ENCODE measurements around the gene NSUN2. TPM values are rescaled to one million over a fixed set of nuclear protein-coding genes. Genes with fewer than 3 reads are reported as not detected.

Gene NSUN2
- total and polyA plus RNA-seq, 2 donors (not counting 3 experiments of a cell fraction or from before 2014, with no cell fraction given), result 53.7 to 73.0 TPM

GRCh38 chr5:6603643-6604042 lies 29.2 kb downstream of the NSUN2 start:
- DNase-seq (ENCODE audit: low read depth, low spot score), result no peak
- no peak overlapping the region for H3K4me3 ChIP-seq (replicated peaks in 1 of 3; ENCODE audit: insufficient read depth in 1 of 3, low read depth in 1 of 3, low read length in 3 of 3)
- no peaks in the 10 kb centered on the region for H3K79me2 ChIP-seq (ENCODE audit: control insufficient read depth, insufficient read depth, low read length)
- intact Hi-C loops (cut with micrococcal nuclease), result no loop called here
- ChIA-PET POLR2A (no interaction called here), CTCF (interaction anchor here (1.1 kb wide), 1 partner anchor 1106 kb away, joined by 3 read pairs; no protein-coding TSS in a partner anchor)
- no peak overlapping the region for H3K27ac ChIP-seq (ENCODE audit: insufficient read depth, low read depth, low read length)
- dilution Hi-C loops (cut with MboI; ENCODE audit: extremely low pct_ligation_motif_present, low sequenced_read_pairs), result no loop called here
- no peaks in the 10 kb centered on the region for H3K9me1 ChIP-seq (replicated peaks; ENCODE audit: control insufficient read depth, extremely low read depth, insufficient read depth, low read length)
- no peaks in the 10 kb centered on the region for H4K20me1 ChIP-seq (replicated peaks; ENCODE audit: control insufficient read depth, extremely low read depth, insufficient read depth, low read length)
- no peaks in the 10 kb centered on the region for H3K27me3 ChIP-seq (ENCODE audit: control insufficient read depth in 2 of 2, insufficient read depth in 2 of 2, low read length in 2 of 2)
- no peak overlapping the region for H3K4me2 ChIP-seq (ENCODE audit: insufficient read depth, low read length)
- peaks cover 43 to 46% of the 10 kb centered on the region in 2 experiments for H3K36me3 ChIP-seq (ENCODE audit: control insufficient read depth in 2 of 2, extremely low read depth in 1 of 2, insufficient read depth in 2 of 2, low read length in 2 of 2)
- TF ChIP-seq EZH2 (IDR thresholded peaks at IDR 0.05; ENCODE audit: borderline replicate concordance, low read depth, low read length, severe bottlenecking), result no peak
- TF ChIP-seq MAX (IDR thresholded peaks at IDR 0.05; ENCODE audit: insufficient read depth, insufficient read length), result no peak
- H3K9me3 ChIP-seq (replicated peaks; ENCODE audit: control insufficient read depth, insufficient read depth, low read length), result no peaks in the 10 kb centered on the region
- BruUV-seq (replicated peaks), result no TSS peak
- no peak for FAIRE-seq
- H3K9ac ChIP-seq (replicated peaks; ENCODE audit: extremely low read depth, insufficient read depth, low read length), result no peak overlapping the region
- no peak overlapping the region for H2AFZ ChIP-seq (ENCODE audit: low read depth, low read length)
- H3K4me1 ChIP-seq (ENCODE audit: control insufficient read depth, extremely low read depth, insufficient read depth, low read length), result no peaks in the 10 kb centered on the region

DNA sequence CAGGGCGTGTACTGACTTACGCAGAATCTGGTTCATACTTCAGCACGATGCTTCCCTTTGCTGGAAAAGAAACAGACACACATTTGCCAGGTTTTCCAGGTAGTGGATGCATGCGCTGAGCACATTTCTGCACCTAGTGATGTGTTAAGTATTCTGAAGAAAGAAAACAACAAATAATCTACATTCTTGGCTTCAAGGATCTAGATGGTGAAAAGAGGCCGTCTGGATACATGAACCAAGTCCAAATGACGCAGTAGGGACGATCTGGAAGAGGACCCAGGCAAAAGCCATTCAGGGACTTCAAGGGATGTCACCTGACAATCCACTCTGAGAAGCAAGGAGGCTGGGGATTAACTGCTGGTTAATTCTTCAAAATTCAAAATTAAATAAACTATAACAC lies 30.4 kb downstream of the NSUN2 start:
- Histone ChIP-seq H3K27ac (ENCODE audit: insufficient read depth, low read depth, low read length) (no peak overlapping the region), H3K27me3 (ENCODE audit: control insufficient read depth in 2 of 2, insufficient read depth in 2 of 2, low read length in 2 of 2) (no peaks in the 10 kb centered on the region), H3K9me3 (replicated peaks; ENCODE audit: control insufficient read depth, insufficient read depth, low read length) (no peaks in the 10 kb centered on the region), H2AFZ (ENCODE audit: low read depth, low read length) (no peak overlapping the region), H3K4me2 (ENCODE audit: insufficient read depth, low read length) (no peak overlapping the region), H3K36me3 (ENCODE audit: control insufficient read depth in 2 of 2, extremely low read depth in 1 of 2, insufficient read depth in 2 of 2, low read length in 2 of 2) (peaks cover 41 to 46% of the 10 kb centered on the region in 2 experiments), H3K79me2 (ENCODE audit: control insufficient read depth, insufficient read depth, low read length) (no peaks in the 10 kb centered on the region), H3K9me1 (replicated peaks; ENCODE audit: control insufficient read depth, extremely low read depth, insufficient read depth, low read length) (no peaks in the 10 kb centered on the region), H3K4me3 (replicated peaks in 1 of 3; ENCODE audit: insufficient read depth in 1 of 3, low read depth in 1 of 3, low read length in 3 of 3) (no peak overlapping the region), H3K4me1 (ENCODE audit: control insufficient read depth, extremely low read depth, insufficient read depth, low read length) (no peaks in the 10 kb centered on the region), H3K9ac (replicated peaks; ENCODE audit: extremely low read depth, insufficient read depth, low read length) (no peak overlapping the region), H4K20me1 (replicated peaks; ENCODE audit: control insufficient read depth, extremely low read depth, insufficient read depth, low read length) (no peaks in the 10 kb centered on the region)
- intact Hi-C loops (cut with micrococcal nuclease) (no loop called here), dilution Hi-C loops (cut with MboI; ENCODE audit: extremely low pct_ligation_motif_present, low sequenced_read_pairs) (no loop called here)
- TF ChIP-seq FOS (IDR thresholded peaks at IDR 0.05; ENCODE audit: borderline replicate concordance, insufficient read depth, low read length) (no peak), MAX (IDR thresholded peaks at IDR 0.05; ENCODE audit: insufficient read depth, insufficient read length) (no peak), GATA2 (IDR thresholded peaks at IDR 0.05; ENCODE audit: insufficient read depth, insufficient read length, low read depth, low read length) (no peak), MYC (IDR thresholded peaks at IDR 0.05; ENCODE audit: low read depth, low read length) (no peak), POLR2AphosphoS5 (IDR thresholded peaks at IDR 0.05; ENCODE audit: insufficient read depth, low read depth, low read length) (no peak), POLR2A (IDR thresholded peaks at IDR 0.05; ENCODE audit: low read depth, low read length) (no peak), JUN (IDR thresholded peaks at IDR 0.05; ENCODE audit: borderline replicate concordance, insufficient read depth, insufficient read length, low read depth) (no peak), EZH2 (IDR thresholded peaks at IDR 0.05; ENCODE audit: borderline replicate concordance, low read depth, low read length, severe bottlenecking) (no peak)
- TF ChIP-seq, protein P1, sequence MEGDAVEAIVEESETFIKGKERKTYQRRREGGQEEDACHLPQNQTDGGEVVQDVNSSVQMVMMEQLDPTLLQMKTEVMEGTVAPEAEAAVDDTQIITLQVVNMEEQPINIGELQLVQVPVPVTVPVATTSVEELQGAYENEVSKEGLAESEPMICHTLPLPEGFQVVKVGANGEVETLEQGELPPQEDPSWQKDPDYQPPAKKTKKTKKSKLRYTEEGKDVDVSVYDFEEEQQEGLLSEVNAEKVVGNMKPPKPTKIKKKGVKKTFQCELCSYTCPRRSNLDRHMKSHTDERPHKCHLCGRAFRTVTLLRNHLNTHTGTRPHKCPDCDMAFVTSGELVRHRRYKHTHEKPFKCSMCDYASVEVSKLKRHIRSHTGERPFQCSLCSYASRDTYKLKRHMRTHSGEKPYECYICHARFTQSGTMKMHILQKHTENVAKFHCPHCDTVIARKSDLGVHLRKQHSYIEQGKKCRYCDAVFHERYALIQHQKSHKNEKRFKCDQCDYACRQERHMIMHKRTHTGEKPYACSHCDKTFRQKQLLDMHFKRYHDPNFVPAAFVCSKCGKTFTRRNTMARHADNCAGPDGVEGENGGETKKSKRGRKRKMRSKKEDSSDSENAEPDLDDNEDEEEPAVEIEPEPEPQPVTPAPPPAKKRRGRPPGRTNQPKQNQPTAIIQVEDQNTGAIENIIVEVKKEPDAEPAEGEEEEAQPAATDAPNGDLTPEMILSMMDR (IDR thresholded peaks at IDR 0.05; ENCODE audit: extremely low read depth in 1 of 2, insufficient read depth in 1 of 2, low read depth in 1 of 2, low read length in 2 of 2), result no peak
- DNase-seq (ENCODE audit: low read depth, low spot score) (no peak), FAIRE-seq (no peak)
- POLR2A ChIA-PET, result no interaction called here
- no TSS peak for BruUV-seq (replicated peaks)
- CTCF ChIA-PET, result no interaction called here
